Measurements from ENCODE around the gene CBFA2T2. TPM values are rescaled to one million over a fixed set of nuclear protein-coding genes. Genes with fewer than 3 reads are reported as not detected.

The CBFA2T2 gene
- total and polyA plus RNA-seq, 2 of the 4 experiments (the other 2 are of a cell fraction): 3.8 to 6.2 TPM

Other genes starting within 250 kb of the CBFA2T2 start
- not detected in 2 replicates for gene BPIFB1, start 206.9 kb upstream of the CBFA2T2 start, total RNA-seq (2012; rRNA removed)
- not detected in 2 replicates for gene BPIFB1, start 206.9 kb upstream of the CBFA2T2 start, polyA plus RNA-seq (2012; rRNA removed)
- 22.2 and 28.1 TPM in 2 replicates for gene CDK5RAP1, start 88.6 kb upstream of the CBFA2T2 start, total RNA-seq (2012; rRNA removed)
- gene CDK5RAP1, start 88.6 kb upstream of the CBFA2T2 start, polyA plus RNA-seq (2012; rRNA removed): 21.7 and 23.9 TPM in 2 replicates
- gene SNTA1, start 46.3 kb upstream of the CBFA2T2 start, total RNA-seq (2012; rRNA removed): 13.3 and 15.4 TPM in 2 replicates
- gene SNTA1, start 46.3 kb upstream of the CBFA2T2 start, polyA plus RNA-seq (2012; rRNA removed): 10.6 and 12.1 TPM in 2 replicates
- under 0.01 TPM in 2 replicates for gene C20orf144, start 172.2 kb downstream of the CBFA2T2 start, total RNA-seq (2012; rRNA removed)
- 0.16 and 0.19 TPM in 2 replicates for gene C20orf144, start 172.2 kb downstream of the CBFA2T2 start, polyA plus RNA-seq (2012; rRNA removed)
- gene ACTL10, start 176.8 kb downstream of the CBFA2T2 start, total RNA-seq (2012; rRNA removed): 0.18 and 0.28 TPM in 2 replicates
- 0.43 and 0.49 TPM in 2 replicates for gene ACTL10, start 176.8 kb downstream of the CBFA2T2 start, polyA plus RNA-seq (2012; rRNA removed)
- gene NECAB3, start 184.3 kb downstream of the CBFA2T2 start, total RNA-seq (2012; rRNA removed): 8.6 and 10.0 TPM in 2 replicates
- gene NECAB3, start 184.3 kb downstream of the CBFA2T2 start, polyA plus RNA-seq (2012; rRNA removed): 28.4 and 28.5 TPM in 2 replicates
- gene E2F1, start 196.3 kb downstream of the CBFA2T2 start, total RNA-seq (2012; rRNA removed): 10.6 and 10.9 TPM in 2 replicates
- gene E2F1, start 196.3 kb downstream of the CBFA2T2 start, polyA plus RNA-seq (2012; rRNA removed): 14.0 and 14.6 TPM in 2 replicates
- 2.2 and 3.6 TPM in 2 replicates for gene PXMP4, start 230.2 kb downstream of the CBFA2T2 start, total RNA-seq (2012; rRNA removed)
- gene PXMP4, start 230.2 kb downstream of the CBFA2T2 start, polyA plus RNA-seq (2012; rRNA removed): 7.1 TPM in 2 replicates
- gene ZNF341, start 241.9 kb downstream of the CBFA2T2 start, total RNA-seq (2012; rRNA removed): 1.1 TPM in 2 replicates
- gene ZNF341, start 241.9 kb downstream of the CBFA2T2 start, polyA plus RNA-seq (2012; rRNA removed): 3.4 TPM in 2 replicates

Data from IMR-90 (cell line).